Measurements from ENCODE around the gene PARVA. TPM values are rescaled to one million over a fixed set of nuclear protein-coding genes. Genes with fewer than 3 reads are reported as not detected.

PARVA gene
- total RNA-seq, 1 donor from 2014 or later, result 15.0 TPM

DNA sequence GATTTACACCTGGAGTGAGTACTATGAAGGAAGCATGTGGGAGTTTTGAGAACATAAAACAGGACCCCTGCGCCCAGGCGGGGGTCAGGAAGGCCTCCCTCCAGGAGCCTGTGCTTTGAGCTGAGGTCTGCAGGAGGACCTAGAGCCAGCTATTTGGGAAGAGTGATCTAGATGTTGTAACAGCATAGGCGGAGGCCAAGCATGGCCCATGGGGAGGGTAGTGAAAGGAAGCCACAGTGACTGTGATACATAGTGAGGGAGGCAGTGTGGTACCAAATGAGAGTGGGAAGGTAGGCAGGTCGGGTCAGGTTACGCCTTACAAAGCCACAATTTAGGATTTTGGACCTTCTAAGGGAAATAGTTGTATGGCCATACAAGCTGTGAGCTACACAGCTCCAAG lies 147.5 kb downstream of the PARVA start:
- DNase-seq, result no peak
- H3K27ac Mint-ChIP-seq (ENCODE audit: unreplicated experiment), result no peak overlapping the region
- H3K36me3 Mint-ChIP-seq (ENCODE audit: unreplicated experiment), result no peaks in the 10 kb centered on the region
- H3K9me3 Mint-ChIP-seq (ENCODE audit: unreplicated experiment), result no peaks in the 10 kb centered on the region
- no peaks in the 10 kb centered on the region for H3K4me1 Mint-ChIP-seq (ENCODE audit: low read depth, unreplicated experiment)
- TF ChIP-seq, protein P1, sequence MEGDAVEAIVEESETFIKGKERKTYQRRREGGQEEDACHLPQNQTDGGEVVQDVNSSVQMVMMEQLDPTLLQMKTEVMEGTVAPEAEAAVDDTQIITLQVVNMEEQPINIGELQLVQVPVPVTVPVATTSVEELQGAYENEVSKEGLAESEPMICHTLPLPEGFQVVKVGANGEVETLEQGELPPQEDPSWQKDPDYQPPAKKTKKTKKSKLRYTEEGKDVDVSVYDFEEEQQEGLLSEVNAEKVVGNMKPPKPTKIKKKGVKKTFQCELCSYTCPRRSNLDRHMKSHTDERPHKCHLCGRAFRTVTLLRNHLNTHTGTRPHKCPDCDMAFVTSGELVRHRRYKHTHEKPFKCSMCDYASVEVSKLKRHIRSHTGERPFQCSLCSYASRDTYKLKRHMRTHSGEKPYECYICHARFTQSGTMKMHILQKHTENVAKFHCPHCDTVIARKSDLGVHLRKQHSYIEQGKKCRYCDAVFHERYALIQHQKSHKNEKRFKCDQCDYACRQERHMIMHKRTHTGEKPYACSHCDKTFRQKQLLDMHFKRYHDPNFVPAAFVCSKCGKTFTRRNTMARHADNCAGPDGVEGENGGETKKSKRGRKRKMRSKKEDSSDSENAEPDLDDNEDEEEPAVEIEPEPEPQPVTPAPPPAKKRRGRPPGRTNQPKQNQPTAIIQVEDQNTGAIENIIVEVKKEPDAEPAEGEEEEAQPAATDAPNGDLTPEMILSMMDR (IDR thresholded peaks at IDR 0.05; ENCODE audit: partially characterized antibody, unreplicated experiment), result no peak
- no peak overlapping the region for H3K4me3 Mint-ChIP-seq (ENCODE audit: unreplicated experiment)
- H3K27me3 Mint-ChIP-seq (ENCODE audit: unreplicated experiment), result no peaks in the 10 kb centered on the region

DNA sequence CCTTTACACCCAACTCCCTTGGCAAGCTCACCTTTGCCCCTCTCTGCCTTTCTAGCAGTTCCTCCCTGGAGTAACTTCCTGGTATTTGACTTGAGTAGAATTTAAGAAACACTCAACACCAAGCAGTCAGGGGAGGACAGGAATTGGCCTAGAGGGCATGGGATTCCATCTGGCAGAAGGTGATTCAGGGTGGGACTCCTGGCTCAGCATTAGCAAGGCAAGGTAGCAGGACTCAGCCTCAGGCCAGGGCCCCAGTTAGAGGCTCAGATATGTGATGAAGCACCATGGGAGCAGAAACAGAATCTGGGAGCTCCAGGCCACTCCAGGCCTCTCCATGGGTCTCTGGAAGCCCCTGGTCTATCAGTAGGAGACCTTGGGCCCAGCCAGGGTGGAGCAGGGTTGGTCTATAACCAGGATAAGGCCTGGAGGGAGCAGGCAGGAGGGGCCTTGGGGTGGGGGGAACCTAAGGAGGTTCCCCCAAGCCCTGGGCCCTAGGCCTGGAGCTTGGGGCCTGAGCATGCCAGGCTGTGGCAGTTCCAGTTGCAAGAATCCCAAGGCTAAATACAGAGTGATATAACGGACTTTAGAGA lies 148.2 kb downstream of the PARVA start:
- DNase-seq, result no peak
- Mint-ChIP-seq H3K36me3 (ENCODE audit: unreplicated experiment) (no peaks in the 10 kb centered on the region), H3K27ac (ENCODE audit: unreplicated experiment) (no peak overlapping the region), H3K4me3 (ENCODE audit: unreplicated experiment) (no peak overlapping the region), H3K9me3 (ENCODE audit: unreplicated experiment) (no peaks in the 10 kb centered on the region), H3K27me3 (ENCODE audit: unreplicated experiment) (no peaks in the 10 kb centered on the region), H3K4me1 (ENCODE audit: low read depth, unreplicated experiment) (no peaks in the 10 kb centered on the region)
- TF ChIP-seq, protein P1 (IDR thresholded peaks at IDR 0.05; ENCODE audit: partially characterized antibody, unreplicated experiment), result no peak

DNA sequence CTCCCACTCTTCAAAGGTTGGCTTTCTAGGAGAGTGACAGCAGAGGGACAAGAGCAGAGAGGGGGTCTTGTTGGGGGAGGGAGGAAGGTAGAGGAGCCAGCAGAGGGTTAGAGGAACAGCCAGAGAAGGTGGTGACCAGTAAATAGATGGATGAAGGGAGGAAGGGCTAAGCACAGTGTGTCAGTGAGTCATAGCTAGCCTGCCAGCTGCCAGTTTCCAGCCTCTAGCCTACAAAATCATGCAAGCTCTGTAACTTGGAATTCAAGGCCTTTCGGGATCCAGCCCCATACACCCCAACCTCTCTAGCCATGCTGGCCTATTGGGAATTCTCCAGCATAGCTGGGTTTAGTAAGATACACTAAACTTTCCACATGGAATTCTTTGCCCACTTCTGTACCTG lies 149.4 kb downstream of the PARVA start:
- Mint-ChIP-seq H3K27me3 (ENCODE audit: unreplicated experiment) (no peaks in the 10 kb centered on the region), H3K4me1 (ENCODE audit: low read depth, unreplicated experiment) (no peaks in the 10 kb centered on the region), H3K4me3 (ENCODE audit: unreplicated experiment) (no peak overlapping the region), H3K36me3 (ENCODE audit: unreplicated experiment) (no peaks in the 10 kb centered on the region), H3K9me3 (ENCODE audit: unreplicated experiment) (no peaks in the 10 kb centered on the region), H3K27ac (ENCODE audit: unreplicated experiment) (no peak overlapping the region)
- DNase-seq, result no peak
- TF ChIP-seq, protein P1 (IDR thresholded peaks at IDR 0.05; ENCODE audit: partially characterized antibody, unreplicated experiment), result no peak

DNA sequence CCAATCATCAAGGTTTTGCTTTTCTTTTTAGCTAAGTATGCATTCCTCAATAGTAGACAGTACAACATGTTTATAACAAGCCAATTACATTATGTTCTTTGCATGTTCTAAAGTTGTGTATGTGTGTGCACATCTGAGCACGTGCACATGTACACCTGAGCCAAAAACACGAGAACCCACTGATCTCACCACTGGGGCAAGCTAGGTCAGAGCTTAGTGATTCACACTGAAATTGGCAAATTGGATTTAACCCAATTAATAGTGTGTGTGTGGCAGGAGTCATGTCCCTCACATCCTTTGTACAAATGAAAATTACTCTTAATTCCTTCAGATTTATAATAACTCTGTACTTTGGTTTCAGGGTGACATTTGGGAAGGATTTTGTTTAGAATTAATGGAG lies 151.1 kb downstream of the PARVA start:
- DNase-seq, result no peak
- no peaks in the 10 kb centered on the region for H3K9me3 Mint-ChIP-seq (ENCODE audit: unreplicated experiment)
- TF ChIP-seq, protein P1 (IDR thresholded peaks at IDR 0.05; ENCODE audit: partially characterized antibody, unreplicated experiment), result no peak
- H3K27ac Mint-ChIP-seq (ENCODE audit: unreplicated experiment), result no peak overlapping the region
- H3K27me3 Mint-ChIP-seq (ENCODE audit: unreplicated experiment), result no peaks in the 10 kb centered on the region
- H3K4me3 Mint-ChIP-seq (ENCODE audit: unreplicated experiment), result no peak overlapping the region
- peaks cover 4% of the 10 kb centered on the region for H3K36me3 Mint-ChIP-seq (ENCODE audit: unreplicated experiment)
- no peaks in the 10 kb centered on the region for H3K4me1 Mint-ChIP-seq (ENCODE audit: low read depth, unreplicated experiment)

DNA sequence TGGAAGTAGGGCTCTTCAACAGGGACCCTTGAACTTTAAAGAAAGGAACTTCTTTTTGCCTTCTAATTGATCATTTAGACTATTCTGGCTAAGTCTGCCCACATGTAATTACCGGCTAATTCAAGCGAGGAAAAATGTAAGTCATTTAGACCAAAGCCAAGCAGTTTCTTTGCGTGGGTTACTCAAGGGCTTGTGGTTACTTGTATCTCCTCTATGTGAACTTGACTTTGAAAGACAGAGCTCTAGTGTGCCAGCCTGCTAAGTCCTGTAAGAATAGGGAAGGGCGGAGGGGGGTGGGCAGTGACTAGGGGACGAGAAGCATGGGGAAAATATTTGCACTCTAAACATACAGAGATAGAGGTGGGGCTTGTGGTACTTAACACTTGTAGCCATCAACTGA lies 151.7 kb downstream of the PARVA start:
- Mint-ChIP-seq H3K4me1 (ENCODE audit: low read depth, unreplicated experiment) (no peaks in the 10 kb centered on the region), H3K27ac (ENCODE audit: unreplicated experiment) (no peak overlapping the region), H3K27me3 (ENCODE audit: unreplicated experiment) (no peaks in the 10 kb centered on the region), H3K4me3 (ENCODE audit: unreplicated experiment) (no peak overlapping the region), H3K36me3 (ENCODE audit: unreplicated experiment) (peaks cover 4% of the 10 kb centered on the region), H3K9me3 (ENCODE audit: unreplicated experiment) (no peaks in the 10 kb centered on the region)
- no peak for DNase-seq
- TF ChIP-seq, protein P1 (IDR thresholded peaks at IDR 0.05; ENCODE audit: partially characterized antibody, unreplicated experiment), result no peak
